Measurements from ENCODE around the gene SPOP.
"Not testable (repeated sequence)": the region's sequence is repeated elsewhere in the genome, so short reads cannot be mapped to it uniquely, and the experiment has no call there.

SPOP gene

GRCh38 chr17:49677933-49678847 is at the start of gene SPOP:
Gene SPOP, minus strand, starts transcription at chr17:49678097. Its CDS starts 55,287 bp downstream, at chr17:49622810.
- peak; percentile 99 for DNase-seq

- no peak for DNase-seq
These were observed 49.5 kb upstream of the SPOP start for GRCh38 chr17:49727380-49727779.

- DNase-seq = no peak
These were observed 47.7 kb upstream of the SPOP start for GRCh38 chr17:49725452-49726130.

GRCh38 chr17:49724552-49724951 is 46.7 kb upstream of the SPOP start:
- not testable (repeated sequence) for DNase-seq

- no peak for DNase-seq
These were observed 45.5 kb upstream of the SPOP start for GRCh38 chr17:49723423-49723822.

GRCh38 chr17:49722066-49722465 is 44.2 kb upstream of the SPOP start:
- DNase-seq = no peak

- DNase-seq = peak; percentile 36
These were observed 39.5 kb upstream of the SPOP start for GRCh38 chr17:49717371-49717861.

GRCh38 chr17:49716668-49717364 is 38.9 kb upstream of the SPOP start:
- no peak for DNase-seq

GRCh38 chr17:49715717-49716279 is 37.9 kb upstream of the SPOP start:
- DNase-seq = peak; percentile 67

- peak; percentile 49 for DNase-seq
These were observed 37.3 kb upstream of the SPOP start for GRCh38 chr17:49715216-49715615.

- DNase-seq = peak; percentile 42
These were observed 30.8 kb upstream of the SPOP start for GRCh38 chr17:49708515-49709183.

- DNase-seq = peak; percentile 99
These were observed 30.0 kb upstream of the SPOP start, which contains the start of gene SLC35B1 for GRCh38 chr17:49707608-49708514. Gene SLC35B1, minus strand, starts transcription at chr17:49707964. Its CDS starts 131 bp downstream, at chr17:49707833.

GRCh38 chr17:49707246-49707607 is 29.3 kb upstream of the SPOP start:
- DNase-seq = peak; percentile 12

- no peak for DNase-seq
These were observed 27.4 kb upstream of the SPOP start for GRCh38 chr17:49705254-49705653.

- no peak for DNase-seq
These were observed 25.8 kb upstream of the SPOP start for GRCh38 chr17:49703557-49704277.

GRCh38 chr17:49700960-49701359 is 23.1 kb upstream of the SPOP start:
- no peak for DNase-seq

- no peak for DNase-seq
These were observed 22.2 kb upstream of the SPOP start for GRCh38 chr17:49699966-49700575.

GRCh38 chr17:49698005-49698404 is 20.1 kb upstream of the SPOP start:
- DNase-seq = no peak

- peak; percentile 75 for DNase-seq
These were observed 18.4 kb upstream of the SPOP start for GRCh38 chr17:49696233-49696761.
